MM.1S (cell line): ENCODE data around the gene SWAP70.

Experiments used
- DNase-seq: peaks from one replicate; pipeline ENCODE4 v3.0.0-alpha.2; 2015
- H2AFZ ChIP-seq: fragments of 300-600 bp; sonication (generic); 2 replicates; pipeline ENCODE4 v1.6.0; 2016; ENCODE audit warnings: antibody characterized with exemption, low read length
- H3F3A ChIP-seq: fragments of 300-600 bp; sonication (generic); 2 replicates; pipeline ENCODE4 v1.6.1; 2016; ENCODE audit warnings: mild to moderate bottlenecking, antibody characterized with exemption, low read length, moderate library complexity, mixed read lengths; ENCODE audit not compliant: insufficient read depth
- H3K27ac ChIP-seq: fragments of 300-600 bp; sonication (generic); 2 replicates; pipeline ENCODE4 v1.5.1; 2016; ENCODE audit warnings: mild to moderate bottlenecking, low read length
- H3K27me3 ChIP-seq: fragments of 300-600 bp; sonication (generic); replicated peaks from 2 replicates; pipeline ENCODE4 v1.6.0; 2016; ENCODE audit warnings: low read length; ENCODE audit not compliant: insufficient read depth
- H3K36me3 ChIP-seq: fragments of 300-600 bp; sonication (generic); replicated peaks from 2 replicates; pipeline ENCODE4 v1.6.1; 2016; ENCODE audit warnings: mild to moderate bottlenecking, low read length, mixed read lengths; ENCODE audit not compliant: insufficient read depth
- H3K4me1 ChIP-seq: fragments of 300-600 bp; sonication (generic); 2 replicates; pipeline ENCODE4 v1.6.1; 2016; ENCODE audit warnings: low read length, mixed read lengths
- H3K4me2 ChIP-seq: fragments of 300-600 bp; sonication (generic); 2 replicates; pipeline ENCODE4 v1.6.0; 2016; ENCODE audit warnings: low read depth, low read length
- H3K4me3 ChIP-seq: fragments of 300-600 bp; sonication (generic); 2 replicates; pipeline ENCODE4 v1.5.1; 2016; ENCODE audit warnings: low read length, mixed read lengths
- H3K79me2 ChIP-seq: fragments of 300-600 bp; sonication (generic); 2 replicates; pipeline ENCODE4 v1.6.1; 2016; ENCODE audit warnings: mixed run types, low read length, mixed read lengths
- H3K9ac ChIP-seq: fragments of 300-600 bp; sonication (generic); 2 replicates; pipeline ENCODE4 v1.6.1; 2016; ENCODE audit warnings: low read length, mixed read lengths
- H3K9me2 ChIP-seq: fragments of 300-600 bp; sonication (generic); replicated peaks from 2 replicates; pipeline ENCODE4 v1.6.1; 2016; ENCODE audit warnings: mild to moderate bottlenecking, low read length, mixed read lengths; ENCODE audit not compliant: insufficient read depth
- H3K9me3 ChIP-seq: fragments of 300-600 bp; sonication (generic); replicated peaks from 2 replicates; pipeline ENCODE4 v1.6.1; 2016; ENCODE audit warnings: mild to moderate bottlenecking, low read length, mixed read lengths; ENCODE audit not compliant: insufficient read depth
- H4K20me1 ChIP-seq: fragments of 300-600 bp; sonication (generic); 2 replicates; pipeline ENCODE4 v1.6.1; 2016; ENCODE audit warnings: mild to moderate bottlenecking, low read length, moderate library complexity, mixed read lengths; ENCODE audit not compliant: insufficient read depth
- EZH2 ChIP-seq: fragments of 300-600 bp; sonication (generic); optimal IDR thresholded peaks from 2 replicates; pipeline ENCODE3; 2017; ENCODE audit warnings: low read depth, mild to moderate bottlenecking, antibody characterized with exemption, low read length, mixed read lengths
- EZH2phosphoT487 ChIP-seq: fragments of 300-600 bp; sonication (generic); IDR thresholded peaks from 2 replicates; pipeline ENCODE4 v1.6.1; 2018; ENCODE audit warnings: antibody characterized with exemption, low read length
- TF ChIP-seq, protein P1 (sequence below): fragments of 300-600 bp; sonication (generic); IDR thresholded peaks from 2 replicates; pipeline ENCODE4 v1.5.1; 2016; ENCODE audit warnings: antibody characterized with exemption, low read length, mixed read lengths

SWAP70 gene

DNA sequence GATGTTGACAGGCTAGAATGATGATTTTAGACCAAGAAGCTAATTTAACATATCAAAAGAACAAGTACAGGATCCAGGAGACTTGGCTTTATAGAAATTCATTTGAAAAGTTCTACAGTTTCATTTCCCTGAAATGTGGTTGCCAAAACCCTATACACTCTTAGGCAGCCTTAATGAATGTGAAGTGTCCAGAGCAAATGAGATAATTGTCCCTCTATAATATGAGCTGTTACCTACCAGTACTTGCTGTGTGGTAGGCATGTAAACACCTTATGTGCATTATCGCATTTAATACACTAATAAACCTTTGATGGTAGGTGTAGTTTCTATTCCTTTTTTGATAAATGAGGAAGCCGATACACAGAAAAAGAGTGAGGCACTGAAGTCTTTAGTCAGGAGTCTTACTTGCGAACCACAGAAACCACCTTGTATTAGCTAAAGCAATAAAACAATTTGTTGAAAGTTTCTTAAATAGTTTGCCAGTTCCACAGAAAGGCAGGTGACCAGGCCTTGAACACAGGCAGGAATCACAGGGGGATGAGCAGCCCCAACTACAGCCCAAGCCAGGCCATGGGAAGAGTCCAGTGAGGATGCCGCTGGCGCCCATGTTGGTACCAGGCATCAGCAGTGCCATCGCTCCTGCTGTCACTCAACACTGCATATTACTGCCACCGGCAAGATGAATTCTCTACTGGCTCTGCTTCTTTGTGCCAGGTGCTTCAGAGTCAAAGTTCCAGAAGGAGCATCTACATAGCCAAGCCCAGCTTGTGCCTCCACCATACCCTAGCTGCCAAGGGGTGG lies 81.7 kb downstream of the SWAP70 start:
- Histone ChIP-seq H3K9ac (no peak overlapping the region), H3K4me3 (no peak overlapping the region), H4K20me1 (no peaks in the 10 kb centered on the region), H3F3A (peaks cover 13% of the 10 kb centered on the region; the same call in 1 of the 2 replicates), H3K27me3 (no peaks in the 10 kb centered on the region), H3K36me3 (no peaks in the 10 kb centered on the region), H2AFZ (no peak overlapping the region), H3K4me2 (peak overlapping the region; percentile 24), H3K79me2 (no peaks in the 10 kb centered on the region), H3K4me1 (peaks cover 27% of the 10 kb centered on the region), H3K9me2 (no peaks in the 10 kb centered on the region), H3K9me3 (no peaks in the 10 kb centered on the region), H3K27ac (peak overlapping the region; percentile 10; the same call in 1 of the 2 replicates)
- TF ChIP-seq EZH2: no peak
- TF ChIP-seq EZH2phosphoT487: no peak
- TF ChIP-seq, protein P1, sequence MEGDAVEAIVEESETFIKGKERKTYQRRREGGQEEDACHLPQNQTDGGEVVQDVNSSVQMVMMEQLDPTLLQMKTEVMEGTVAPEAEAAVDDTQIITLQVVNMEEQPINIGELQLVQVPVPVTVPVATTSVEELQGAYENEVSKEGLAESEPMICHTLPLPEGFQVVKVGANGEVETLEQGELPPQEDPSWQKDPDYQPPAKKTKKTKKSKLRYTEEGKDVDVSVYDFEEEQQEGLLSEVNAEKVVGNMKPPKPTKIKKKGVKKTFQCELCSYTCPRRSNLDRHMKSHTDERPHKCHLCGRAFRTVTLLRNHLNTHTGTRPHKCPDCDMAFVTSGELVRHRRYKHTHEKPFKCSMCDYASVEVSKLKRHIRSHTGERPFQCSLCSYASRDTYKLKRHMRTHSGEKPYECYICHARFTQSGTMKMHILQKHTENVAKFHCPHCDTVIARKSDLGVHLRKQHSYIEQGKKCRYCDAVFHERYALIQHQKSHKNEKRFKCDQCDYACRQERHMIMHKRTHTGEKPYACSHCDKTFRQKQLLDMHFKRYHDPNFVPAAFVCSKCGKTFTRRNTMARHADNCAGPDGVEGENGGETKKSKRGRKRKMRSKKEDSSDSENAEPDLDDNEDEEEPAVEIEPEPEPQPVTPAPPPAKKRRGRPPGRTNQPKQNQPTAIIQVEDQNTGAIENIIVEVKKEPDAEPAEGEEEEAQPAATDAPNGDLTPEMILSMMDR: no peak
- DNase-seq: no peak

DNA sequence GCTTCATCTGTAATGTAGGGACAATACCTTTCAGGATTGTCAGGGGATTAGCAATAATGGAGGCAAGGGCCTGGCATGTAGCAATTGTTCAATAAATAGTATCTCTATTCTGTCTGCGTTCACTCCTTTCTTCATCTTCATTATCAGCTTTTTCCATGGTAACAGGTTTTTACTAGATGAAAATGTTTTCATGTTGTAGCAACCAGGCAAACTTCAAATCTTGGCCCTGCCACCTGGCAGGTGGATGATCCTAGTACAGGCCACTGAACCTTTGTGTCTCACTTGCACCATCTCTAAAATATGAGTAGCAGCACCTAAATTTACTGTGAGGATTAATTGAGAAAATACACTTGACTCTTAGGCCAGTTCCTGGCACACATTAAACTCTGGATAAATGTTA lies 83.4 kb downstream of the SWAP70 start:
- Histone ChIP-seq H2AFZ (no peak overlapping the region), H3K9ac (no peak overlapping the region), H4K20me1 (no peaks in the 10 kb centered on the region), H3K4me2 (no peak overlapping the region), H3K9me2 (no peaks in the 10 kb centered on the region), H3K36me3 (no peaks in the 10 kb centered on the region), H3K9me3 (no peaks in the 10 kb centered on the region), H3K4me3 (no peak overlapping the region), H3K79me2 (no peaks in the 10 kb centered on the region), H3K4me1 (peaks cover 27% of the 10 kb centered on the region), H3K27ac (no peak overlapping the region), H3K27me3 (no peaks in the 10 kb centered on the region), H3F3A (peaks cover 13% of the 10 kb centered on the region; the same call in 1 of the 2 replicates)
- DNase-seq: no peak
- TF ChIP-seq EZH2: no peak
- TF ChIP-seq, protein P1: no peak
- no peak for TF ChIP-seq EZH2phosphoT487

- no peaks in the 10 kb centered on the region for H3K27me3 ChIP-seq
- H3K79me2 ChIP-seq: no peaks in the 10 kb centered on the region
- peaks cover 27% of the 10 kb centered on the region for H3K4me1 ChIP-seq
- H3K4me2 ChIP-seq: no peak overlapping the region
- no peak overlapping the region for H3K4me3 ChIP-seq
- H3K9ac ChIP-seq: no peak overlapping the region
- no peak for TF ChIP-seq EZH2phosphoT487
- TF ChIP-seq EZH2: no peak
- TF ChIP-seq, protein P1: no peak
- no peak overlapping the region for H2AFZ ChIP-seq
- no peaks in the 10 kb centered on the region for H4K20me1 ChIP-seq
- H3K9me3 ChIP-seq: no peaks in the 10 kb centered on the region
- no peaks in the 10 kb centered on the region for H3K9me2 ChIP-seq
- H3F3A ChIP-seq: peaks cover 13% of the 10 kb centered on the region; the same call in 1 of the 2 replicates
- DNase-seq: no peak
- no peaks in the 10 kb centered on the region for H3K36me3 ChIP-seq
- no peak overlapping the region for H3K27ac ChIP-seq
Measured at GRCh38 chr11:9747828-9748227, 84.0 kb downstream of the SWAP70 start.
